SU-DHL-6 (cell line): ENCODE results near the gene SIRT4.

Experiments used
- H2AFZ ChIP-seq: fragments of 200-600 bp; sonication (generic); 2 replicates; pipeline ENCODE4 v1.6.1; 2014; ENCODE audit warnings: low read depth, mild to moderate bottlenecking, moderate library complexity, mixed read lengths, antibody characterized with exemption, low read length; ENCODE audit not compliant: severe bottlenecking
- H3F3A ChIP-seq: fragments of 200-600 bp; shearing (Covaris generic); 2 replicates; pipeline ENCODE4 v1.6.0; 2016; ENCODE audit warnings: antibody characterized with exemption, mild to moderate bottlenecking; ENCODE audit not compliant: insufficient read depth
- H3K27ac ChIP-seq: fragments of 200-600 bp; sonication (generic); 2 replicates; pipeline ENCODE4 v1.5.1; 2016; ENCODE audit warnings: low read depth, mild to moderate bottlenecking, low read length, moderate library complexity, mixed read lengths
- H3K27me3 ChIP-seq: fragments of 200-600 bp; sonication (generic), shearing (Covaris generic); 2 replicates; pipeline ENCODE4 v1.6.0; 2014; ENCODE audit warnings: mild to moderate bottlenecking, low read length
- H3K36me3 ChIP-seq: fragments of 200-600 bp; sonication (generic); 2 replicates; pipeline ENCODE4 v1.6.1; 2014; ENCODE audit warnings: mild to moderate bottlenecking, low read length, mixed read lengths
- H3K4me2 ChIP-seq: fragments of 300-600, 200-600 bp; shearing (Covaris generic), sonication (generic); 2 replicates; pipeline ENCODE4 v1.6.0; 2014; ENCODE audit warnings: low read length, low read depth, mild to moderate bottlenecking; ENCODE audit not compliant: poor library complexity, severe bottlenecking
- H3K4me3 ChIP-seq: fragments of 200-600 bp; sonication (generic); 2 replicates; pipeline ENCODE4 v1.5.1; 2014; ENCODE audit warnings: antibody characterized with exemption, low read length, mild to moderate bottlenecking, mixed read lengths; ENCODE audit not compliant: insufficient read depth, poor library complexity, severe bottlenecking
- H3K79me2 ChIP-seq: fragments of 200-600 bp; sonication (generic); 2 replicates; pipeline ENCODE4 v1.6.1; 2014; ENCODE audit warnings: mild to moderate bottlenecking, low read length, moderate library complexity; ENCODE audit not compliant: insufficient read depth
- H3K9ac ChIP-seq: fragments of 200-600 bp; sonication (generic); 2 replicates; pipeline ENCODE4 v1.7.0; 2014; ENCODE audit warnings: mild to moderate bottlenecking, low read length
- H3K9me2 ChIP-seq: fragments of 200-600 bp; sonication (generic); replicated peaks from 2 replicates; pipeline ENCODE4 v1.6.1; 2014; ENCODE audit warnings: low read length; ENCODE audit not compliant: insufficient read depth
- H3K9me3 ChIP-seq: fragments of 200-600 bp; sonication (generic); 2 replicates; pipeline ENCODE4 v1.6.1; 2014; ENCODE audit warnings: low read length, mixed read lengths; ENCODE audit not compliant: insufficient read depth
- H4K20me1 ChIP-seq: fragments of 200-600 bp; sonication (generic); 2 replicates; pipeline ENCODE4 v1.6.1; 2014; ENCODE audit warnings: low read depth, mild to moderate bottlenecking, antibody characterized with exemption, low read length, moderate library complexity, mixed read lengths
- EZH2phosphoT487 ChIP-seq: fragments of 200-600 bp; sonication (generic), shearing (Covaris generic); conservative IDR thresholded peaks from 2 replicates; pipeline ENCODE4 v1.6.1; 2018; ENCODE audit warnings: mild to moderate bottlenecking, antibody characterized with exemption, low read length, moderate library complexity, mixed read lengths
- TF ChIP-seq, protein P1 (sequence below): fragments of 200-600 bp; sonication (generic); IDR thresholded peaks from one replicate; pipeline ENCODE4 v1.5.1; 2017; ENCODE audit warnings: antibody characterized with exemption, mild to moderate bottlenecking, low read length, moderate library complexity; ENCODE audit not compliant: insufficient read depth, poor library complexity, severe bottlenecking

SIRT4 gene

DNA sequence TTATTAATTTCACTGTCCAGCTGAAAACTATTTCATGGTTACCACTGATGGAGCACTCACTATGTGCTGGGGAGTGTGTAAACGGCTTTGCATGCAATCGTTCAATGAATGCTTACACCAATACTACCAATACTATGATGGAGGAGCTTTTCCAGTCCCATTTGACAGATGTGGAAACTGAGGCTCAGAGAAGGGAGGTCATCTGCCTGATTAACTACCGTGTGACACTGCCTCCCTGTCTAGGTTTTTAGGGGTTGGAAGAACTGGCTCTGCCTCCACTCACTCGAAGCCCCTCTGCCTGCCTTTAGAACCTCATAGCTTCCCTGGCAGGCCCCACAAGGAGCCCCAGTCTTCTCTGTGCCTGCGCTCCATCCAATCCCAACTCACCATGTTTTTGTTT, 55.0 kb downstream of the SIRT4 start:
- H3K9me2 ChIP-seq = no peaks in the 10 kb centered on the region
- no peaks in the 10 kb centered on the region for H3K79me2 ChIP-seq
- no peaks in the 10 kb centered on the region for H3K9me3 ChIP-seq
- no peaks in the 10 kb centered on the region for H3F3A ChIP-seq
- no peak overlapping the region for H3K4me3 ChIP-seq
- no peaks in the 10 kb centered on the region for H3K27me3 ChIP-seq
- no peak overlapping the region for H3K4me2 ChIP-seq
- H3K9ac ChIP-seq = no peak overlapping the region
- H2AFZ ChIP-seq = no peak overlapping the region
- H4K20me1 ChIP-seq = no peaks in the 10 kb centered on the region
- no peaks in the 10 kb centered on the region for H3K36me3 ChIP-seq
- TF ChIP-seq EZH2phosphoT487 = no peak
- TF ChIP-seq, protein P1, sequence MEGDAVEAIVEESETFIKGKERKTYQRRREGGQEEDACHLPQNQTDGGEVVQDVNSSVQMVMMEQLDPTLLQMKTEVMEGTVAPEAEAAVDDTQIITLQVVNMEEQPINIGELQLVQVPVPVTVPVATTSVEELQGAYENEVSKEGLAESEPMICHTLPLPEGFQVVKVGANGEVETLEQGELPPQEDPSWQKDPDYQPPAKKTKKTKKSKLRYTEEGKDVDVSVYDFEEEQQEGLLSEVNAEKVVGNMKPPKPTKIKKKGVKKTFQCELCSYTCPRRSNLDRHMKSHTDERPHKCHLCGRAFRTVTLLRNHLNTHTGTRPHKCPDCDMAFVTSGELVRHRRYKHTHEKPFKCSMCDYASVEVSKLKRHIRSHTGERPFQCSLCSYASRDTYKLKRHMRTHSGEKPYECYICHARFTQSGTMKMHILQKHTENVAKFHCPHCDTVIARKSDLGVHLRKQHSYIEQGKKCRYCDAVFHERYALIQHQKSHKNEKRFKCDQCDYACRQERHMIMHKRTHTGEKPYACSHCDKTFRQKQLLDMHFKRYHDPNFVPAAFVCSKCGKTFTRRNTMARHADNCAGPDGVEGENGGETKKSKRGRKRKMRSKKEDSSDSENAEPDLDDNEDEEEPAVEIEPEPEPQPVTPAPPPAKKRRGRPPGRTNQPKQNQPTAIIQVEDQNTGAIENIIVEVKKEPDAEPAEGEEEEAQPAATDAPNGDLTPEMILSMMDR = no peak
- no peak overlapping the region for H3K27ac ChIP-seq

DNA sequence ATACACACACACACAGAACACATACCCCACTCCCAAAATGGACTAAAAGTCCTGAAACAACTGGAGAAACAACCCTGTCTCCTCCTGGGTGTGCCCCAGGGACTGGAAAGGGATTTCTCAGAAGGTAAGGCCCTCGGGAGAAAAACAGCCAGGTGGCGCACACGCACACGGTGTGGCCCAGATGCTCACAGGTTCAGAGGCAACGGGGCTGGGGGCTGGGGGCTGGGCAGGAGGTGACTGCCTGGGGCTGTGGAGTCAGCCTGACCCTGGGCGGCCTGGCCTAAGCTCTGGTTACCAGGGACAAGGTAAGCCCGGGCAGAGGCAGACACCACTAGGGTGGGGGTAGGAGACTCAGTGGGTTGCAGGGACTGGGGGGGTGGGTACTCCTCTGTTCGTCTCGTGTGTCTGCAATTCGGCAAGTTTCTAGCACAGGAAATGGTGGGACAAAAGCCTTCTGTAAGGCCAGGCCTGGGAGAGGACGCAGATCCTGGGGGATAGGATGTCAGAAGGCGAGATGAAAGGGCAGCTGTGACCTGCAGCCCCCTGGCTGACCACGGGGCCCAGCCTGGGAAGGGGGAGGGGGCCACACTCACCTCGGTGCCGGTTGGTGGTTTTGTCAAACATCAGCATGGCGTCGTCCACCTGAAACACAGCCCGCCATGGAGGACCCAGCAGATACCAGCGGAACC, 56.4 kb downstream of the SIRT4 start:
- Histone ChIP-seq H3K36me3 (no peaks in the 10 kb centered on the region), H4K20me1 (no peaks in the 10 kb centered on the region), H3K9me2 (no peaks in the 10 kb centered on the region), H2AFZ (no peak overlapping the region), H3K79me2 (no peaks in the 10 kb centered on the region), H3K4me3 (no peak overlapping the region), H3K4me2 (no peak overlapping the region), H3K9ac (no peak overlapping the region), H3K9me3 (no peaks in the 10 kb centered on the region), H3K27ac (no peak overlapping the region), H3K27me3 (no peaks in the 10 kb centered on the region), H3F3A (no peaks in the 10 kb centered on the region)
- TF ChIP-seq, protein P1 = no peak
- TF ChIP-seq EZH2phosphoT487 = no peak

DNA sequence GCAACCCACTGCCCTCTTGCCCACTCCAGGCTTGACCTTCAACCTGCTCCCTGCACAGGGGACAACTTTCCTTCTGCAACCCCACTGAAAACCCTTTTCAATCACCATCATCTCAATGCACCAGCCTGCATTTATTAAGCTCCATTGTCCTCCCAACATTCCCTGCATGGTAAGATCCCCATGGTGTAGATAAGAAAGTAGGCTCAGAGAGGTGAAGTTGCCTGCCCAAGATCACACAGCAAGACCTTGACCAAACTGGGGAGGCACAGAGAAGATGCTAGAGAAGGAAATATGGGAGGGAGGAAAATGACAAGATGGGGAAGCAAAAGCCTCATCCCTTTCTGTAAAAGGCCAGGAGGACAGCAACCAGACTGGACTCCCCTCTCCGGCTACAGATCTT, 57.0 kb downstream of the SIRT4 start:
- Histone ChIP-seq H3K36me3 (no peaks in the 10 kb centered on the region), H3K4me3 (no peak overlapping the region), H3K9me2 (no peaks in the 10 kb centered on the region), H3K79me2 (no peaks in the 10 kb centered on the region), H3K9ac (no peak overlapping the region), H4K20me1 (no peaks in the 10 kb centered on the region), H3K9me3 (no peaks in the 10 kb centered on the region), H3K27me3 (no peaks in the 10 kb centered on the region), H3K27ac (no peak overlapping the region), H2AFZ (no peak overlapping the region), H3K4me2 (no peak overlapping the region), H3F3A (no peaks in the 10 kb centered on the region)
- TF ChIP-seq, protein P1 = no peak
- no peak for TF ChIP-seq EZH2phosphoT487
